ENCODE data around the gene C3.
"Not testable (repeated sequence)": the region's sequence is repeated elsewhere in the genome, so short reads cannot be mapped to it uniquely, and the experiment has no call there.

Gene C3

DNA sequence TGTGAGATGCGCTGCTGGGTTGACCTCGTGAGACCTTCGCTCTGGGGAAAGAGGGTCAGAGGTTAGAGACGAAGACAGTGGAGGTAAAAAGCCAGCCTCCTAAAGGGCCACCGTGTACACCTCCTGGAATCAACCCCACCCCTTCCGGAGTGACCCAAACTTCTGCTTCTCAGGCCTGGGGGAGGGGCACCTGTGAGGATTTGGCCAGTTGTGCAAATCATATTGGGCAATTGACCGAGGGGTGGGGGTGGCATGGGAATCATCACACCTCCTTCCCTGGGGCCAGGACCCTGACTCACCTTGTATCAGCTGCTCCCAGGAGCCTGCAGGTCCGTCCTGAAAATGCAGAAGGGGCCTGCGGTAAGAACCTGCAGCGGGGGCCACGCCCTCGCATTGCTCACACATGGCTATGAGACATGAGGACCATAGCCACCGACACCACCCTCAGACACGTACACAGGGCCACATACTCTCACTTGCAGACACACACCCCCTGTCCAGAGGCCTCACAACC is 53.3 kb downstream of the C3 start:
- H3K4me3 ChIP-seq (replicated peaks in 1 of 2; ENCODE audit: low read depth in 2 of 2, low read length in 2 of 2) = no peak overlapping the region
- TF ChIP-seq, protein P1, sequence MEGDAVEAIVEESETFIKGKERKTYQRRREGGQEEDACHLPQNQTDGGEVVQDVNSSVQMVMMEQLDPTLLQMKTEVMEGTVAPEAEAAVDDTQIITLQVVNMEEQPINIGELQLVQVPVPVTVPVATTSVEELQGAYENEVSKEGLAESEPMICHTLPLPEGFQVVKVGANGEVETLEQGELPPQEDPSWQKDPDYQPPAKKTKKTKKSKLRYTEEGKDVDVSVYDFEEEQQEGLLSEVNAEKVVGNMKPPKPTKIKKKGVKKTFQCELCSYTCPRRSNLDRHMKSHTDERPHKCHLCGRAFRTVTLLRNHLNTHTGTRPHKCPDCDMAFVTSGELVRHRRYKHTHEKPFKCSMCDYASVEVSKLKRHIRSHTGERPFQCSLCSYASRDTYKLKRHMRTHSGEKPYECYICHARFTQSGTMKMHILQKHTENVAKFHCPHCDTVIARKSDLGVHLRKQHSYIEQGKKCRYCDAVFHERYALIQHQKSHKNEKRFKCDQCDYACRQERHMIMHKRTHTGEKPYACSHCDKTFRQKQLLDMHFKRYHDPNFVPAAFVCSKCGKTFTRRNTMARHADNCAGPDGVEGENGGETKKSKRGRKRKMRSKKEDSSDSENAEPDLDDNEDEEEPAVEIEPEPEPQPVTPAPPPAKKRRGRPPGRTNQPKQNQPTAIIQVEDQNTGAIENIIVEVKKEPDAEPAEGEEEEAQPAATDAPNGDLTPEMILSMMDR (IDR thresholded peaks at IDR 0.05; ENCODE audit: low read depth, low read length) = no peak
- no peak for DNase-seq (ENCODE audit: low read depth in 2 of 2)

DNA sequence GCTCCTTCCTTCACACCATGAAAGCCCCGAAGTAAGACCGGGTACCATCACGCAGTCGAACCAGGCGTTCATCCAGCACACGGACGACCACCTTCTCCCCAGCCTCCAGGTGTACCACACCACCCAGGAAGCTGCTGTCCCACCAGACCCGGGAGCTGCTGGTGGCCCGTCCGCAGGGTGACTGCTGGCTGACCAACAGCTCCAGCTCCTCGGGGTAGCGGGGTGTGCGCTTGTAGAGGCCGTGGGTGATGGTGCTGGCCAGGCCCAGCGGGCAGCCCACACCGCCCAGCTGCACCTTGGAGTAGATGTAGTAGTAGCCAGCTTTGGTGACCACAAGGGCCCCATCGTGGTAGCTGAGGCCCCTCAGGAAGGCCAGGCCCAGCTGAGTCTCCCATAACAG is 55.5 kb downstream of the C3 start:
- DNase-seq (ENCODE audit: low read depth in 2 of 2) = no peak
- no peak overlapping the region for H3K4me3 ChIP-seq (replicated peaks in 1 of 2; ENCODE audit: low read depth in 2 of 2, low read length in 2 of 2)
- TF ChIP-seq, protein P1 (IDR thresholded peaks at IDR 0.05; ENCODE audit: low read depth, low read length) = no peak

DNA sequence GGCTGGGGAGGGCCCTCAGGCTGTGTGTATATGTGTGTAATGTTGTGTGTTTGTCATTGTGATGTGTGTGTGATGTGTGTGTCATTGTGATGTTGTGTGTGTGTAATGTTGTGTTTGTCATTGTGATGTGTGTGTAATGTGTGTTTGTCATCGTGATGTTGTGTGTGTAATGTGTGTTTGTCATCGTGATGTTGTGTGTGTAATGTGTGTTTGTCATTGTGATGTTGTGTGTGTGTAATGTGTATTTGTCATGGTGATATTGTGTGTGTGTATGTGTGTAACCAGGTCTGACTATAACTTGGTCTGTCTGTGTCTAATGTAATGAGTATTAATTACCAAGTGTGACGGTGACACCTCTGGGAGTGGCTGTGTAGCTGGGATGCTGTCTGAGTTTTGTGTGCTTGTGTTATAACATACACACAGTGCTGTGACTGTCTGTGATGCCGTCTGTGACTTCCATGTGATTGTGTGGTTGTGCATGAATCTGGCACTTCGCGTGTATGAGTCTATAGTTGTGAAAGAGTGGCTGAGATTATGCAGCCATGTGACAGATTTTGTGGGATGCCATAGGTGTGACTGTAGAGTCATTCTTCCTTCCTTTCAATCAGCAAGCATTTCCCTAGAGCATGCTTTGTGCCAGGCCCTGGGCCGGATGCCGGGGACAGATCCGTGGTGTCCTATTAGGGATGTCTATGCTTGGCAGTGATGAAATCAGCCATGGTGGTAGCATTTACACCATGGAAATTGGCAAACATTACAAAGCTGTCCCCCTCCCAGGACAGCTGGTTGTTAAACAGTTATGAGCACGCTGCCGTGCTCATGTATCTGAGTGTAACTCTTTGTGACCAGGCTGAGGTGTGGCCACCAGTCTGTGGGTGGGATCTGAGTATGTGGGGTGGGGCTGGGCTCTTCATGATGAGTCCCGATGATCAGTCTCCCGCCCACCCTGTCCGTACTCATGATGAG is 56.9 kb downstream of the C3 start:
- H3K4me3 ChIP-seq (replicated peaks in 1 of 2; ENCODE audit: low read depth in 2 of 2, low read length in 2 of 2) = no peak overlapping the region
- TF ChIP-seq, protein P1 (IDR thresholded peaks at IDR 0.05; ENCODE audit: low read depth, low read length) = no peak
- peak in 1 of 2 donors; percentile 62 for DNase-seq (ENCODE audit: low read depth in 2 of 2)

DNA sequence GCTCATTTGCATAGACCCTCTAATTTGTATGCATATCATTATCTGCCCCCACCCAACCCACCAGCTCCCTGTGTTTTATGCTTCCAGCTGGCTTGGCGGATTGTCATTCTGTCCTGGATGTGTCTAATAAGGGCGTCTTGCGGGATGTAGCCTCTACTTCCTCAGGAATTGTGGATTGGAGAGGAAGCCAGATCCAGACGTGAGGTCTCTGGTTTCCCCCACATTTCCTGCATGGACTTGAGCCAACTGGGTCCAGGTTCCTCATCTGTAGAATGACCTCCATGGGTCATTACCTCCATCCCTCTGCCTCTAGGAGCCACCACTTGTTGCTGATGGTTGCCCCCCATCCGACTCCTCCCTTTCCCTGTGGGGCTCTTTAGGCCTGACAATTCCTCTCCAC is 57.7 kb downstream of the C3 start:
- DNase-seq (ENCODE audit: low read depth in 2 of 2) = no peak
- no peak overlapping the region for H3K4me3 ChIP-seq (replicated peaks in 1 of 2; ENCODE audit: low read depth in 2 of 2, low read length in 2 of 2)
- TF ChIP-seq, protein P1 (IDR thresholded peaks at IDR 0.05; ENCODE audit: low read depth, low read length) = no peak

DNA sequence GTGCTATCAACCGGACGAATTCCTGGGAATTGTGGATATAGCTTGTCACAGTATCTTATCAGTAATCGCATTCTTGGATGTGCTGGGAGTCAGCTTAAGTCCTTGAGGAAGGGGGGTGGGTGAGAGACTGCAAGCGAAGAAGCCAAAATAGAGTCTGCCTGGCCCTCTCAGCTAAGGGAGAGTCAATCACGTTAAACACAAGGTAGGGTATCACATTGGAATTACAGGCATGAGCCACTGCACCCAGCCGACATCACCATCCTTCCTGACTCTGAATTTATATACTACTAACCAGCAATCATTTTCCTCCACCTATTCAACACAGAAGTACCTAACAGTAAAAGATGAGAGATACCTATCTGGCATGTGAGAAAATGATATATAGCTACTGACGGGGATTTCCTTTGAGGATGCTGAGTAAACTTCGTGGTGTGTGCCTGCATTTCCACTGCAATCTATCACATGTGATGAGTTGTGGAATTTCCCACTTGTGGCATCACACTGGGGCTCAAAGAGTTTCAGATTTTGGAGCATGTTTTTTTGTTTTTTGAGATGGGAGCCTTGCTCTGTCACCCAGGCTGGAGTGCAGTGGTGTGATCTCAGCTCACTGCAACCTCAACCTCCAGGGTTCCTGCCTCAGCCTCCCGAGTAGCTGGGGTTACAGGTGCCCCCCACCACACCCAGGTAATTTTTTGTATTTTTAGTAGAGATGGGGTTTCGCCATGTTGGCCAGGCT is 58.8 kb downstream of the C3 start:
- DNase-seq (ENCODE audit: low read depth in 2 of 2) = peak in 1 of 2 donors; percentile 49
- H3K4me3 ChIP-seq (replicated peaks in 1 of 2; ENCODE audit: low read depth in 2 of 2, low read length in 2 of 2) = not testable (repeated sequence)

DNA sequence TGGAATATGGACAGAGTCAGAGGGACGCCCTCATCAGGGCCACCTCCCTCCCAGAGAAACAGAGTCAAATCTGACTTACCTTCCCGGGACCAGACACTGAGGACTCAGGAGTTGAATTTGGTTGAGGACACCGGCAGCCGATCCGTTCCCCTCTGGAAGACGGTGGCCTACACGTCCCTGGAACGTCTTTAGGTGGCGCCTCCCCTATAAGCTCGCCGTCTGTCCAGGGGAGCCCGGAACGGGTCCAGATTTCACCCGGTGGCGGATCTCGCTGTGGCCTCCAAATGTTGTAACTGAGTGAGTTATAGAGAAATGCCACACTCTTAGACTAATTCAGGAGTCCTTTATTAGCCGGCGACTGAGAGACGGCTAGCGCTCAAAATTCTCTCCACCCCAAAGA is 59.5 kb downstream of the C3 start:
- no peak for DNase-seq (ENCODE audit: low read depth in 2 of 2)
- no peak overlapping the region for H3K4me3 ChIP-seq (replicated peaks in 1 of 2; ENCODE audit: low read depth in 2 of 2, low read length in 2 of 2)
- TF ChIP-seq, protein P1 (IDR thresholded peaks at IDR 0.05; ENCODE audit: low read depth, low read length) = no peak

DNA sequence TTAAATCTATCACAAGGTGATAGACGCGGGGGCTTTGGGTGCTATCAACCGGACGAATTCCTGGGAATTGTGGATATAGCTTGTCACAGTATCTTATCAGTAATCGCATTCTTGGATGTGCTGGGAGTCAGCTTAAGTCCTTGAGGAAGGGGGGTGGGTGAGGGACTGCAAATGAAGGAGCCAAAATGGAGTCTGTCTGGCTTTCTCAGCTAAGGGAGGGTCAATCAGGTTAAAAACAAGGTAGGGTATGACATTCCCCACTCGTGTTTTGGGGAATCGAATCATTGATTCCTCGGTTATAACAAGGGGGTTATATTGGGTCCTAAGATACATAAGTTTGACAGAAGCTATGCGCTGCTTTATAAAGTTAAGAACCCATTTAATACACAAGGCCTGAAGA is 64.1 kb downstream of the C3 start:
- not testable (repeated sequence) for H3K4me3 ChIP-seq (replicated peaks in 1 of 2; ENCODE audit: low read depth in 2 of 2, low read length in 2 of 2); DNase-seq (ENCODE audit: low read depth in 2 of 2)
